Hepatocyte (in vitro differentiated cells): ENCODE results near the gene TRANK1.

Experiments
- CTCF ChIP-seq: fragments of 200-600 bp; sonication (generic); IDR thresholded peaks from 2 replicates; pipeline ENCODE4 v1.5.1; 2016; ENCODE audit warnings: antibody characterized with exemption, mild to moderate bottlenecking; ENCODE audit not compliant: poor library complexity
- EZH2 ChIP-seq: fragments of 200-600 bp; sonication (generic); IDR thresholded peaks from 2 replicates; pipeline ENCODE4 v1.6.1; 2016; ENCODE audit warnings: antibody characterized with exemption, mild to moderate bottlenecking, borderline replicate concordance
- EZH2phosphoT487 ChIP-seq: fragments of 200-600 bp; sonication (generic); IDR thresholded peaks from one replicate; pipeline ENCODE4 v1.6.1; 2018; ENCODE audit warnings: antibody characterized with exemption, mild to moderate bottlenecking, low read depth, moderate library complexity; ENCODE audit not compliant: unreplicated experiment, severe bottlenecking

DNA sequence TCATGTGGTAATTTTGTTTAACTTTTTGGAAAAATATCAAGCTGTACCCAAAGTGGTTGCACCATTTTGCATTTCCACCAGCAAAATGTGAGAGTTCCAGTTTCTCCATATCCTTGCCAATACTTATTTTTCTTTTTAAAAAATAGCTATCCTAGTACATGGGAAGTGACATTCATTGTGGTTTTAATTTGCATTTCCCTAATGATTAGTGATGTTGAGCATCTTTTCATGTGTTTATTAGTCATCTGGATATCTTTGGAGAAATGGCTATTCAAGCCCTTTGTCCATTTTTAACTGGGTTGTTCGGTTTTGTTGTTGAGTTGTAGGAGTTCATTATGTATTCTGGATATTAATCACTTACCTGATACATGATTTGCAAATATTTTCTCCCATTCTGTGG lies 19.5 kb upstream of the TRANK1 start:
- TF ChIP-seq CTCF, result no peak
- TF ChIP-seq EZH2, result no peak
- TF ChIP-seq EZH2phosphoT487, result no peak
